ENCODE data around the gene NOS1.

NOS1 gene

GRCh38 chr12:117330441-117331113 is 30.8 kb downstream of the NOS1 start:
- DNase-seq (ENCODE audit: low spot score), result no peak

- no peak for DNase-seq (ENCODE audit: low spot score)
Measured at GRCh38 chr12:117329756-117330155, 31.7 kb downstream of the NOS1 start.

GRCh38 chr12:117328556-117329100 is 32.8 kb downstream of the NOS1 start:
- no peak for DNase-seq (ENCODE audit: low spot score)

GRCh38 chr12:117322428-117322827 is 39.0 kb downstream of the NOS1 start:
- DNase-seq (ENCODE audit: low spot score), result no peak

GRCh38 chr12:117321572-117321971 is 39.9 kb downstream of the NOS1 start:
- DNase-seq (ENCODE audit: low spot score), result no peak

- DNase-seq (ENCODE audit: low spot score), result no peak
Measured at GRCh38 chr12:117318591-117318990, 42.8 kb downstream of the NOS1 start.

GRCh38 chr12:117316336-117316735 is 45.1 kb downstream of the NOS1 start:
- no peak for DNase-seq (ENCODE audit: low spot score)

- no peak for DNase-seq (ENCODE audit: low spot score)
Measured at GRCh38 chr12:117313926-117314325, 47.5 kb downstream of the NOS1 start.

- no peak for DNase-seq (ENCODE audit: low spot score)
Measured at GRCh38 chr12:117312770-117313169, 48.7 kb downstream of the NOS1 start.

- DNase-seq (ENCODE audit: low spot score), result no peak
Measured at GRCh38 chr12:117309276-117309925, 52.0 kb downstream of the NOS1 start.

GRCh38 chr12:117300174-117300573 is 61.3 kb downstream of the NOS1 start:
- no peak for DNase-seq (ENCODE audit: low spot score)

- DNase-seq (ENCODE audit: low spot score), result no peak
Measured at GRCh38 chr12:117298648-117299225, 62.7 kb downstream of the NOS1 start.

GRCh38 chr12:117298191-117298590 is 63.2 kb downstream of the NOS1 start:
- no peak for DNase-seq (ENCODE audit: low spot score)

- DNase-seq (ENCODE audit: low spot score), result no peak
Measured at GRCh38 chr12:117294189-117294603, 67.2 kb downstream of the NOS1 start.

GRCh38 chr12:117293510-117293909 is 67.9 kb downstream of the NOS1 start:
- DNase-seq (ENCODE audit: low spot score), result no peak

GRCh38 chr12:117292688-117293087 is 68.7 kb downstream of the NOS1 start:
- no peak for DNase-seq (ENCODE audit: low spot score)

- no peak for DNase-seq (ENCODE audit: low spot score)
Measured at GRCh38 chr12:117284140-117284539, 77.3 kb downstream of the NOS1 start.

- no peak for DNase-seq (ENCODE audit: low spot score)
Measured at GRCh38 chr12:117282490-117282889, 78.9 kb downstream of the NOS1 start.

GRCh38 chr12:117280019-117280680 is 81.3 kb downstream of the NOS1 start:
- DNase-seq (ENCODE audit: low spot score), result no peak

GRCh38 chr12:117279606-117280005 is 81.8 kb downstream of the NOS1 start:
- DNase-seq (ENCODE audit: low spot score), result no peak

GRCh38 chr12:117277875-117278274 is 83.6 kb downstream of the NOS1 start:
- DNase-seq (ENCODE audit: low spot score), result no peak

GRCh38 chr12:117273091-117273490 is 88.3 kb downstream of the NOS1 start:
- DNase-seq (ENCODE audit: low spot score), result no peak

GRCh38 chr12:117272690-117273089 is 88.7 kb downstream of the NOS1 start:
- DNase-seq (ENCODE audit: low spot score), result no peak

Data from Ammon's horn (tissue), 1 donor.